Keratinocyte (primary cell): ENCODE data around the gene NR6A1. TPM values are rescaled to one million over a fixed set of nuclear protein-coding genes. Genes with fewer than 3 reads are reported as not detected.

Source experiments
- DNase-seq: peaks from one replicate; pipeline ENCODE4 v3.0.0-alpha.2; 2011; ENCODE audit warnings: low read depth, missing footprints, low spot score
- FAIRE-seq: peaks from 2 replicates; lab custom pipeline; 2011; peaks lifted over from hg19 to GRCh38; lab: Jason Lieb, UNC
- H2AFZ ChIP-seq: 2 replicates; pipeline ENCODE4 v1.6.0; 2012; ENCODE audit warnings: low read length, control low read depth, inconsistent platforms; ENCODE audit not compliant: control insufficient read depth
- H3K27ac ChIP-seq: 2 replicates; pipeline ENCODE4 v1.5.1; 2011; ENCODE audit warnings: low read length; ENCODE audit not compliant: control insufficient read depth, insufficient read depth
- H3K27me3 ChIP-seq: 3 replicates; pipeline ENCODE4 v1.6.0; 2011; ENCODE audit warnings: low read length; ENCODE audit not compliant: control insufficient read depth, insufficient read depth; ENCODE audit errors: extremely low read depth
- H3K36me3 ChIP-seq, 2 experiments: 2 replicates in 1 of 2; 3 replicates in 1 of 2; pipeline ENCODE4 v1.5.1; 2011; ENCODE audit warnings: low read length in 2 of 2, mild to moderate bottlenecking in 1 of 2; ENCODE audit not compliant: control insufficient read depth in 2 of 2, insufficient read depth in 2 of 2; ENCODE audit errors: extremely low read depth in 1 of 2
- H3K4me1 ChIP-seq: 3 replicates; pipeline ENCODE4 v1.5.1; 2011; ENCODE audit warnings: low read length; ENCODE audit not compliant: control insufficient read depth, insufficient read depth; ENCODE audit errors: extremely low read depth
- H3K4me2 ChIP-seq: 3 replicates; pipeline ENCODE4 v1.6.0; 2011; ENCODE audit warnings: low read depth, low read length; ENCODE audit not compliant: control insufficient read depth, insufficient read depth; ENCODE audit errors: extremely low read depth
- H3K4me3 ChIP-seq, 3 experiments: fragments of 200-600 bp in 1 of 3; sonication (generic) in 1 of 3; 2 replicates in 2 of 3; 3 replicates in 1 of 3; pipeline ENCODE4 v1.5.1; 2011 to 2016; ENCODE audit warnings: low read length in 3 of 3, mild to moderate bottlenecking in 3 of 3, control low read depth in 2 of 3, inconsistent platforms in 1 of 3, low read depth in 1 of 3, mixed read lengths in 1 of 3, mixed run types in 1 of 3, moderate library complexity in 1 of 3; ENCODE audit not compliant: control insufficient read depth in 2 of 3, insufficient read depth in 2 of 3; ENCODE audit errors: extremely low read depth in 1 of 3
- H3K79me2 ChIP-seq: 2 replicates; pipeline ENCODE4 v1.6.0; 2012; ENCODE audit warnings: low read length; ENCODE audit not compliant: control insufficient read depth, insufficient read depth
- H3K9ac ChIP-seq: 3 replicates; pipeline ENCODE4 v1.6.0; 2011; ENCODE audit warnings: low read length; ENCODE audit not compliant: control insufficient read depth, insufficient read depth; ENCODE audit errors: extremely low read depth
- H3K9me1 ChIP-seq: 3 replicates; pipeline ENCODE4 v1.6.0; 2011; ENCODE audit warnings: low read length; ENCODE audit not compliant: control insufficient read depth, insufficient read depth; ENCODE audit errors: extremely low read depth
- H3K9me3 ChIP-seq: 2 replicates; pipeline ENCODE4 v1.5.1; 2012; ENCODE audit warnings: low read depth, low read length; ENCODE audit not compliant: control insufficient read depth
- H4K20me1 ChIP-seq: 3 replicates; pipeline ENCODE4 v1.6.0; 2011; ENCODE audit warnings: low read length; ENCODE audit not compliant: control insufficient read depth, insufficient read depth; ENCODE audit errors: extremely low read depth
- EZH2 ChIP-seq: IDR thresholded peaks from one replicate; pipeline ENCODE4 v1.6.1; 2012; ENCODE audit warnings: inconsistent platforms, mild to moderate bottlenecking, low read length, moderate library complexity
- dilution Hi-C: fragments of 300-500 bp; cut with MboI; formaldehyde crosslinking; loops from one replicate; pipeline ENCODE4 v1.7.0; 2020; ENCODE audit warnings: low sequenced_read_pairs; ENCODE audit not compliant: extremely low pct_ligation_motif_present
- polyA plus RNA-seq, 5 experiments: library from polyadenylated mRNA; depleted of rRNA in 3 of 5; stranded (reverse) in 3 of 5; stranded (forward) in 1 of 5; unstranded in 1 of 5; fragments of >200 nt; gene quantifications; 1 replicate in 1 of 5; 2 replicates in 3 of 5; 3 replicates in 1 of 5; pipeline versions ENCODE4 v1.2.1 to v1.2.3, GENCODE V29; 2011 to 2012; ENCODE audit warnings: missing spikeins in 2 of 5, low read depth in 1 of 5, low replicate concordance in 1 of 5
- TF ChIP-seq, protein P1 (sequence below), 3 experiments: IDR thresholded peaks in 1 of 3; conservative IDR thresholded peaks in 1 of 3; optimal IDR thresholded peaks in 1 of 3; 2 replicates in 2 of 3; 3 replicates in 1 of 3; pipeline versions ENCODE3 to v1.5.1; 2011; ENCODE audit warnings: low read length in 3 of 3, mild to moderate bottlenecking in 3 of 3, moderate library complexity in 2 of 3, control low read depth in 1 of 3, inconsistent platforms in 1 of 3; ENCODE audit not compliant: insufficient read depth in 2 of 3; ENCODE audit errors: extremely low read depth in 1 of 3

Gene NR6A1
- polyA plus RNA-seq, 1 donor (not counting 4 experiments of a cell fraction or from before 2014, with no cell fraction given), result 1.8 TPM

DNA sequence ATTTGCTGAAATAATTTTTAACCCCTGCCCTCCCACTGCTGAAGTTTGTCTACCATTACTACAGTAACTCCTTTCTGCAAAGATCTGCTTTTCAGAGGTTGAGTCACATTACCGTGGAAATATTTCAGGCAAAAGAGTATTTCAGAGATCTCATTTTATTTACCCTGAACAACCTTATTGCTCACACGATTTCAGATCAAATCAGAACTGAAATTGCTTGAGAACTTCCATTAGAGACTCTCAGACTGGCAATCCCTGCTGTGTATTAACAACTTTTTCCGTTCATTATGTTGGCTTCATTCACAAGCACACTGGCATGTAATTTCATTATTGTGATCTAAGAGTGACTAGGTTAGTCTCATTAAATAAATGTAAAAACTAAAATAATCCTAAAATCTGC is 16.1 kb downstream of the NR6A1 start:
- H3K4me2 ChIP-seq, result no peak overlapping the region
- H2AFZ ChIP-seq, result no peak overlapping the region
- H3K9me3 ChIP-seq, result no peaks in the 10 kb centered on the region
- no peak for TF ChIP-seq EZH2
- TF ChIP-seq, protein P1, sequence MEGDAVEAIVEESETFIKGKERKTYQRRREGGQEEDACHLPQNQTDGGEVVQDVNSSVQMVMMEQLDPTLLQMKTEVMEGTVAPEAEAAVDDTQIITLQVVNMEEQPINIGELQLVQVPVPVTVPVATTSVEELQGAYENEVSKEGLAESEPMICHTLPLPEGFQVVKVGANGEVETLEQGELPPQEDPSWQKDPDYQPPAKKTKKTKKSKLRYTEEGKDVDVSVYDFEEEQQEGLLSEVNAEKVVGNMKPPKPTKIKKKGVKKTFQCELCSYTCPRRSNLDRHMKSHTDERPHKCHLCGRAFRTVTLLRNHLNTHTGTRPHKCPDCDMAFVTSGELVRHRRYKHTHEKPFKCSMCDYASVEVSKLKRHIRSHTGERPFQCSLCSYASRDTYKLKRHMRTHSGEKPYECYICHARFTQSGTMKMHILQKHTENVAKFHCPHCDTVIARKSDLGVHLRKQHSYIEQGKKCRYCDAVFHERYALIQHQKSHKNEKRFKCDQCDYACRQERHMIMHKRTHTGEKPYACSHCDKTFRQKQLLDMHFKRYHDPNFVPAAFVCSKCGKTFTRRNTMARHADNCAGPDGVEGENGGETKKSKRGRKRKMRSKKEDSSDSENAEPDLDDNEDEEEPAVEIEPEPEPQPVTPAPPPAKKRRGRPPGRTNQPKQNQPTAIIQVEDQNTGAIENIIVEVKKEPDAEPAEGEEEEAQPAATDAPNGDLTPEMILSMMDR (optimal IDR thresholded peaks at IDR 0.05 in 1 of 3, IDR thresholded peaks at IDR 0.05 in 1 of 3, conservative IDR thresholded peaks at IDR 0.05 in 1 of 3; ENCODE audit: extremely low read depth in 1 of 3, insufficient read depth in 2 of 3, low read length in 3 of 3), result no peak
- no peak overlapping the region for H3K9ac ChIP-seq
- DNase-seq (no peak), FAIRE-seq (no peak)
- no peaks in the 10 kb centered on the region for H3K9me1 ChIP-seq
- H3K79me2 ChIP-seq, result peaks cover 2% of the 10 kb centered on the region
- no peaks in the 10 kb centered on the region for H3K27me3 ChIP-seq
- H3K4me3 ChIP-seq, result no peak overlapping the region
- dilution Hi-C loops, result no loop called here
- no peak overlapping the region for H3K27ac ChIP-seq
- H4K20me1 ChIP-seq, result no peaks in the 10 kb centered on the region
- peaks cover 18% of the 10 kb centered on the region for H3K4me1 ChIP-seq
- H3K36me3 ChIP-seq, result no peaks in the 10 kb centered on the region

DNA sequence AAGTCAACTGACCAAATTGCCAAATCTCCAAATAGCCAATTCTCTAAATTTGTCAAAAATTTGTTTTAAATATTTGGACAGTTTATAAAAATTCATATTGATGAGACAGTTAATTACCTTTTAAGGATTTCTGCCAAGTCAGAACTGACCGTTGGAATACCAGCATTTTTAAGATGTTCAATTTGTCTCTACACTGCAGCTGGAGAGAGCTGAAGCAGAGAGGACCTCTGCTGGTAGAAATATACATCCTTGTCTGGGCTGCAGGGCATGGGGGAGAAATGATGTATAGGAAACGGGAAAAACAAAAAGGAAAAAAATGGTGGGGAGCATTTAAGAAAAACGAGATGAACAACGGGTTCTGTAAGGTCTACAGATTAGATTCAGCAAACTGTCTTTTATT is 16.8 kb downstream of the NR6A1 start:
- no peak for DNase-seq
- Histone ChIP-seq H3K4me1 (peaks cover 18% of the 10 kb centered on the region), H3K9me3 (no peaks in the 10 kb centered on the region), H3K27ac (no peak overlapping the region), H2AFZ (no peak overlapping the region), H3K9ac (no peak overlapping the region), H3K27me3 (no peaks in the 10 kb centered on the region), H4K20me1 (no peaks in the 10 kb centered on the region), H3K79me2 (peaks cover 2% of the 10 kb centered on the region), H3K9me1 (no peaks in the 10 kb centered on the region), H3K4me2 (no peak overlapping the region), H3K4me3 (no peak overlapping the region), H3K36me3 (no peaks in the 10 kb centered on the region)
- dilution Hi-C loops, result no loop called here
- TF ChIP-seq EZH2, result no peak
- TF ChIP-seq, protein P1 (optimal IDR thresholded peaks at IDR 0.05 in 1 of 3, IDR thresholded peaks at IDR 0.05 in 1 of 3, conservative IDR thresholded peaks at IDR 0.05 in 1 of 3; ENCODE audit: extremely low read depth in 1 of 3, insufficient read depth in 2 of 3, low read length in 3 of 3), result peak; percentile 38 to 59 (median 49)
- peak; percentile 26 for FAIRE-seq
